Stimulated activated CD4-positive, alpha-beta T cell treated with anti-CD3 and anti-CD28 coated beads, Interleukin-15, amount 100 ng/mL, for 24 hours (primary cell): ENCODE results near the gene IL34.
A peak's percentile ranks its signal among the peaks of the same experiment; 100 is the strongest.

Source experiments
- DNase-seq: peaks from one replicate; pipeline ENCODE4 v3.0.0-alpha.2; 2020

IL34 gene

DNA sequence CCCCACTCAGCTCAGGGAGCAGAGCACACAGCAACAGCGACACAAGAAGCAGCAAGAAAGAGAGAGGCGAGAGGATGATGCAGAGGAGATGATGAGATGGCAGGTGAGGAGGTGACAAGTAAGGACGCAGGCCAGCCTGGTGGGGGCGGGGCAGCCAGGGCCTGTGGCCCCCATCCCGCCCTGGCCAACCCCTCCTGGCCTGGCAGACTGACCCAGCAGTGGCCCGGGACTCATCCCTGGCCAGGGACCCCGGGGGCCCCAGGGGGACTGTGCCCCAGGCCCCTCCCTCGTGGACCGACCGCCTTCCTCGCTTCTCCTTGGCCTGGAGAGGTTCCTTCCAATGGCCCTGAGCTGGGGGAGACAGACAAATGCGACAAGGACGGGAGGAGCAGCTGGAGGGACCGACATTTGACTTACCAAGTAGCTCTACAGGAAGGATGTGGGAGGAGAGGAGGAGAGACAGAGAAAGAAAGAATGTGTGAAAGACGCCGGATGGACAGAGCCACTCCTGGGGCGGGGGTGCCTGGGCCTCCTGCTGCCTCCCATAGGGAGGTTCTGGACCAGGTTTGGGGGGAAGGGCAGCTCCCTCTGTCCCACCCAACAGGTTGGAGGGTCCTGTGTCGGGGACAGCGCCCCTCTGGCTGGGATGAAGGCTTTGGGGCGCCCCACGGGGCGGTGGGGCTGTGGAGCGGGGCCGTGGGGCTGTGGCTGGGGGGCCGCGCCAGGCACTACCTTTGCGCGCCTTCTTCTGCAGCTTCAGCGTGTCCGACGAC is 32.7 kb downstream of the IL34 start:
- DNase-seq: no peak

DNA sequence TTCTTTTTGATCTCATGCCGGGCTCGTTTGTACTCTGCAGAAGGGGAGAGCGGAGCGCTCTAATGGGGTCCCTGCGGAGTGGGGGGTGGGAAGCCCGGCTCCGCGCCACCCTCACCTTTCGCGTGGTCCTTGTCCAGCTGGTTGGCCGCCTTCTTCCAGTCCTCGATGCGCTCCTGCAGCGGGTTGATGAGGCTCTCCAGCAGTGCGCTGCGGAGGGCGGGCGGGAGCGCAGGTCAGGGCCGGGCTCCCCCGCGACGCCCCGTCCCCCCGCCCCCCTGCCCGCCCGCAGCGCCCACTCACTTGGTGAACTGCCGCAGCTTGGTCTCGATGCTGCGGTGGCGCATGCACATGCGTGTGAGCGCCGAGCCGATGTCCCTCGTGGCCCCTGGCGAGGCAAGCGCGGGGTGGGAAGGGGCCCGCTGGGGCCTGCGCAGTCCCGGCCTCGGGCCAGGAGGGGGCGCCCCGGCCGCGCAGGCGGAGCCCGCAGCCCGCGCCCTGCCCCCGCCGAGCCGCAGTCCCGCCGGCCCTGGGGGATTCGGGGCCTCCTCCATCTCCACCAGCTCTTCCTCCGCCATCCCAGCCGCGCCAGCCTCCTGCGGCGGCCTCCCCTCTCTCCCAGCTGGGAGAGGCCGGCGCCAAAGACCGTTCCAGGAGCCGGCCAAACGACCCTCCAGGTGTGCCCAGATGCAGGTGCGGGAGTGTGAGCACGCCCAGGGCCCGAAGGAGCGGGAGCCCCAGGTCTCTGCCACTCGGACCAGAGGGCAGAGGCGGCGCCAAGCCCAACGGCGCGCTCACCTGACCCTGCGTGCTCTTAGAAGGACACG is 33.5 kb downstream of the IL34 start:
- no peak for DNase-seq

DNA sequence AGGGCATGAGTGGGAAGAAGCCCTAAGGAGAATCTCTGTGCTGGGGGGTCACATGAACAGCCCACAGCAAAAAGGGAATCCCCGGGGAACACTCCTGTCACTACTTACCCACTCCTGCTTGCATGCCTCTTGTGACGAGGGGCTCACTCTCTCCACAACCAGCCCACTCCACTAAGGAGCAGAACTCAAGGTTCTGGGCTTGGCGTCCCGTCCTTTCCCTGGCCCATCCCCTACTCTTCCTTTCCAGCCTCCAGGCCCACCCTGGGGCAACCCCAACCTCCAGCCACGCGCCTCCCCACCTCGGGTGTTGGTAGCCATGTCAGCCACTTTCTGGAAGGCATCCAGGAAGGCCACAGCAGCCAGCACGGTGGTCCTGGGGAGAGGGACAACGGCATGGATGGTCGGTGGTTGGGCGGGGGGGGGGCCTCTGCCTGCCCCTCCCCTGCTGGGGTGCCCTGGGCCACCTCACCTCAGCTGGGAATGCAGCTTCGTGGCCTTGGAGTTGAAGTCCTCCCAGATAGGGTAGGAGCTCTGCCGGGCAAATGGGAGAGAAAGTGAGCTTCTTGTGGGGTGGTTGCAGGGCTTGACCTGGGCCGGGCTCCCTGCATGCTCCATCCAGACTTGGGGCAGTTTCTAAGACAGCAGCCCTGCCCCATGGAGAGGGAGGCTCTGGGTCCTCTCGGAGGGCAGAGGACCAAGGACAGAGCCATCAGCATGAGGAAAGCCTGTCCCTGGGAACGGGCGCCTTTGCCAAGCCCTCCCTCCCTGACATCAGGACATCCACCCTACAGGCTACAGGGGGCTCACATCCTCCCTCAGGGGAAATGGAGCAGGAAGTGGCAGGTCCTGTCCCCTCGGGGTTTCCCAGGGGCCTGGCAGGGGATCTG is 34.4 kb downstream of the IL34 start:
- DNase-seq: no peak

DNA sequence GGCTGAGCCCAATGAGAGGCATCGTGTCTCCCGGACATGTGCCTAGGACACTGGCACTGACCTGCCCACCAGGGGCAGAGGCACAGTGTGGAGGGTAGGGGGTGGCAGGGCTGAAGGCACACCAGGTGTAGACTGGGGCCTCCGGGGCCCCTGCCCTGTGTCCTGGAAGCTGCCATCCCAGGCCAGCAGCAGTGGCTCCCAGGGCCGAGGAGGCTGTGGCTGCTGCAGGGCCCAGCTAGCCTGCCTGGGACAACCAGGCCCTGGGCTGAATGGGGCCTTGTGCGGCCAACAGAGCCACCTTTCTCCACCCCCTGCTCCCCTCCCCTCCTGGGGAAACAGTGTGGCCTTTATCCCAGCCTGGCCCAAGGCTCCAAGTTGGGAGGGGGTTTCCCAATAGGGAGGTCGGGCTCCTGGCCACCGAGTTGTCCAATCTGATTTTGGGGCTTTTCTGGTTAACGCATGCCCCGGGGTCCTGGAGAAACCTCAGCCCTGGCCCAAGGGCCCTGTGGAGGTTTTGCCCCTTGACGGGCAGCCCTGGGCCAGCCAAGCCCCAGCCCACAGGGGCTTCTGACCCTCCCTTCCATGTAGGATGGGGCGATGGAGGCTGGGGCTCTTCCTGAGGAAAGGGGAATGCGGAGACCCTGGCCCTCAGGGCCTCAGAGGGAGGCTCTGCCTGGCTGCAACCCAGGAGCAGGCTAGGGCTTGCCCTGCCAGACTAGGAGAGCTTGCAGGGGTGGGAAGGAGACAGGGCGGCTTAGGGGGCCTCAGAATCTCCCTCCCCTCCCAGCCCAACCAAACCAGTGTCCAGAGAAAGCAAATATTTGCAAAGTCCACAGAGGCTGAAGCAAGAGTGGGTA is 35.3 kb downstream of the IL34 start:
- DNase-seq: no peak

DNA sequence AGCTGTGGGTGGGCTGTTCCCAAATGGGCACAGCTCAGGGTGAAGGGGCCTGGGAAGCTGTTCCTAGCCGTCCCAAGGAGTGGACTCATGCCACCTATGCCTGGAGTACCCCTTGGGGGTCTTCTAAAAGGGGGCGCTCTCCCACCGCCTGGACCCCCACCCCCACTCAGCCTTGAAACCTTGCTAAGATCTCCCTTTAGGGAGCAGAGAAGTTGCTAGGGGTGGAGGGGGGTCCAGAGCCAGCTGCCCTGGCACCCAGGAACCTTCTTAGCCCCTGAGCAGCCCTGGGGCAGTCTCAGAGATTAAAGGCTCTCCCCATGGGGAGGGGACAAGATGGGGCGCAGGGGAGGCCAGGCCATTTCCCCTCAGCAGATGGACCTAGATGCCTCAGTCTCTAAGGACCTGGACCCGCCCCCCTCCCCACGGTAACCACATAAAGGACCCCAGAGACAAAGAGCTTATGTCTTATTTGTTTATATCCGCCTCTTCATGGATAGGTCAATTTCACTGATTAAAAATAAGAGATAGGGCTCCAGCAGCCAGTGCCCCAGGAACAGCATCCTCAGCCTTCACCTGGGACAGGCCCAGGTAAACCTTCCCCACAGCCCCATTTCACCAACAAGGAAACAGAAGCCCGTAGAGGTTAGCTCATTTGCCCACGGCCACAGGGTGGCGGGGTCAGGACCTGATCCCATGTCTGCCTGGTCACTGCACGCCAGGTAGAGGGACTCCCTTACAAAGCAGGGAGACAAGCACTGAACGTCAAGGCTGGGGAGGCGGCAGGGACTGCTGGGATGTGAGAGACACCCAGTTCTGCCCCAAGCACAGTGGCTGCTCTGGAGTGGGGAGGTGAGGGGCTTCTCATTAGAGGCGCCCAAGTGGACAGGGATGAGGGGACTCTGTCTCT is 36.1 kb downstream of the IL34 start:
- DNase-seq: no peak

DNA sequence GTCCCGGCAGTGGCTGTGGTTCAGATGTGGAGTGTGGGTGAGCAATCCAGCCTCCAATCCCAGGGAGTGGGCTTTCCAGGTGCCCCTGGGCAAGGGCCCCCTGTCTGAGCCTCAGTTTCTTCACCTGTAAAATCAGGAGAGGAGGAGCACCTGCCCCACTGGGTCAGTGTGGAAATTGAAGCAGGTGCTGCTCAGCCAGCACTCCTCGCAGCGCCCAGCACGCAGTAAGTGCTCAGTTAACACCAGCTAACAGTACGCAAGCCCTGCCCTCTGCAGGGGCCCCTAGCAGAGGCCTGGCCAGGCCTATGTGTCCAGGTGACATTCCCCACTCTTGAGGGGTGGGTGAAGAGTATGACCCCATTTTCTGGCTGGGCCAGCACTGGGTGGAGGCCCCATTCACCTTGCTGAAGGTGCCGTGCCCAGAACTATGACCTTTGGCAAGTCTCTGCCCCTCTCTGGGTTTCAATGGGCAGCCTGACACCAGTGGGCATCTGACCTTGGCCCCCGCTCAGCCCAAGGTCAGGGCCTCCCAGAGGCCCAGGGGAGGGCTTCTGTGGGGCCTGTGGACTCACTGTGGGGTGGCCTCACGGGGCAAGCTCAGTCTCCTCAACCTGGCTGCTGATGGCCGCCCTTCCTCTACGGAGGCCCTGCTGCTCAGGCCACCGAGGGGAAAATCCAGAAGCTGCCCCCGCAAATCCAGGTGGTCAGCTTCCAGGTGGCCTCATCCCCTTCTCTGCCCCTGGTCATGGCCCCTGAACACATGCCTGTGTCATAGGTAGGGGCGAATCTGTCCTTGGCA is 37.0 kb downstream of the IL34 start:
- DNase-seq: no peak

DNA sequence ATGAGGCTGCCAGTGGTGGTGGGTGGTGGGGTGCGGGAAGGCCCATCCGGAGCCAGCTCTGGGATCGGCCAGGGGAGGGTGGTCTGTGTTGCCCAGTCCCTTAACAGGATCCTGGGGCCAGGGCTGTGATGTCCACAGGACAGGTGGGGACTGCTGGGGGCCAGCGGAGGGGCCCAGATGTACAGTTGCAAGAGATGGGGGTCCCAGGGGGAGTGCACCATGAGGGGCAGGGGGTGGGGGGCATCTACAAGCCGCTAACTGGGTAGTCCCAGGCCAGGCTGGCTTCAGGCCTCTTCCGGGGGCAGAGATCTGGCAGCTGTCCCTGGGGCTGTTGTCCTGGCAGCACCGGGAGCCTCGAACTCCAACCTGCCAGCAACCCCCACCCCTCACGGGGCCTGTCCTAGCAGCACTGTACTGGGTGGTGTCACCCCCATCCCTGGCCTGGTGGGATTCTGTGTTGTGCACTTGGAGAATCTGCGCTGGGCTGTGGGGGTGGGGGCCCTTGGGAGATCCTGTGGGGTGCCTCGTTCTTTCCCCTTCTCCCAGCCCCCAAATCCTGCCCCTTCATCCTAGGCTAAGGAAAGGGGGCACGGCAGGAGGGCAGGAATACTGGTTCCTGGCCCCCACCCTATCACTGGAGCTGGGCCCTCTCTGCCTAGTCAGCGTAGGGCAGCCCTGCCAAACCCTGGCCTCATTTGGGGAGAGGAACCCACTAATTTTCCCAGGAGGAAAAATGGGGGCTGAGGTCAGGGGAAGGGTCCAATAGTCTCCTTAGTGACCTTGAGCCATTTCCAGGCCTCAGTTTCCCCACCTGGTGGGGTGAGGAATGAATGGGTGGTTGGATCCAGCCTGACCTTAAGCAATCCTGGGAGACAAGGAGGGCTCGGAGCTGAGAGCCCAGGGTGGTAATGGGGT is 38.0 kb downstream of the IL34 start:
- no peak for DNase-seq

DNA sequence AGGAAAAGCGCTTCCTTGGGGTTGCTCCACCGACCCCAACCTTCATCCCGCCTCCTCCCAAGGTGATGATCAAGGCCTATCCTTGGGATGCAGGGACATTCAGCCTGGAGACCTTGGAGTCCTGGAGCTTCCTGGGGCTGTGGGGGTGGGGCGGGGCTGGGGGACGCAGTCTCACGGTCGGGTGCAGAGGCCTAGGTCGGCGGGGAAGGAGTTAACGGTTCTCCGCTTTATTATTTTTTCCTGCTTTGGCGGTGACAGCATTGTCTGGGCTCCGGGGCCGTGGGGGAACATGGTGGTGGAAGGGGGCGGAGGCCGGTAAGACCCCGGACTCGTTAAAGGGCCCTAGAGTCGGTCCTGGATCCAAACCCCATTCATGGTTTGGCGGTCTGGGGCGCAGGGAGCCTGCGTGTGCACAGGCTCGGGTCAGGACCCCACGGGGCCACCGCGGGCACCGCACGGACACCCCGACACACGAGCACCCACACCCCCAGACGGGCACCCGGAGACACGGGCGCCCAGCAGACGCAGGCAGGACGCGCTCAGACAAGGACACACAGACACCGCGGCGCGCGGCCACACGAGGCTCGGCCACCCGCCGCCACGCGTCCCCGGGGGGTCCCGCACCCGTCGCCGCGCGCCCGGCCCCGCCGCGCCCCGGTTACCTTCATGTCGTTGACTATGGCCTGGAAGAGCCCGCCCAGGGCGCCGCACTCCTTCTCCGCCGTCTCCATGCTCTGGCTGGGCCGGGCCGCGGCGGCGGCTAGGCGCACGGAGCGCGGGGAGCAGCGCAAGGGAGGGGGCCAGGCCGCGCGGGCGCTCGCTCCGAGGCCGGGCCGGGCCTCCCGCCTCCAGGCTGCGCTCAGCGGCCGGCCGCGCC is 38.9 kb downstream of the IL34 start:
- DNase-seq: no peak

DNA sequence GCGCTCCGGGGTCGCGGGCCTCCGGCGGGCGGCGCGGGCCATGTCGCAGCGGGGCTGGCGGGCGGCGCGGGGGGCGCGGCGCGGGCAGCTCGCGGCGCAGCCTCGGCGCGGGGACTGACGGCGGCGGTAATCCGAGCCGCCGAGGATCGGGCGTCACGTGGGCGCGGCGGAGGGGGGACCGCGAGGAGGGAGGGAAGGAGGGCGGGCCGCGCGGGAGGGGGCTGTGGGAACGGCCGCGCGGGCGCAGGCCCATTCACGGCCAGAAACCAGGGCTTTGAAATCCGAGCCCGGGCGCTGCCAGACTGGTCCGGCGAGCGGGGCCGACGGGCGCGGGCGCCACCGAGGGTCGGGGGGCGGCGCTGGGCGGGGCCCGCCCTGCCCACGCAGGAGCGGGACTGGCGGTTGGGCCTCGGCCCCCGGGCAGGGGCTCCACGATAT is 39.6 kb downstream of the IL34 start, which contains the start of gene MTSS2:
Gene MTSS2, minus strand, starts transcription at position 116 of the 438 bp plus-strand sequence. CDS start 262 bp downstream, outside the sequence.
- peak; percentile 41 for DNase-seq

DNA sequence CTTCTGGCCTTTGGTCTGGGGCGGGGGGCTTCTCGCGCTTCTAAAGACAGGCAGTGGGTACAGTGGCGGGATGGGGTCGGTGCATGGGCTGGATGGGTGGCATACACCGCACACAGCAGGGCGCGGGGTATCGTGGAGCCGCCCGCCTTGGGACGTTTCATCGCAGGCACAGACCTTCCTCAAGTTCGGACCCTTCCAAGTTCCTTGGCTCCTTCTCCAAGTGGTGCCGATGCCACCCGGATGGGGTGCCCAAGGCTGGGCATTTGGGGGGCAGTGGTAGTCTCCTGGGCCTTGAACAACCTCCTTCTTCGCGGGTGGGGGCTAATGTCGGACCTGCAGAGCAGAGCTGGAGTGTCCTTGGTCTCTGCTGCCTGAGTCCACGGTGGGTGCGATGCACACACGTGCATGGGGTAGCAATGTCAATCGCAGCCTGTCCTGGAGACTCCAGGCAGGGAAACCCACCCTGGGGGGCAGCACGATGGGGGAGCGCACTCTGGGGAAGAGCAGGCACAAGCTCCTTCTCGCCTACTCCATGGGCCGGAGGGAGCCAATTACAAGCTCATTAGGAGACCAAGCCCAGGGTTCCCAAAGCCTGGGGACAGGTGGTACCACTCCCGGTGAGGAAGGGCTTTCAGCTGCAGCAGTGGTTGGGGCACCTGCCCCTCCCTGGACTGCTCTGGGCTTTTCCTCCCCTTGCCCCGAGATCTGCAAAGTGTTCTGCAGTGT is 40.2 kb downstream of the IL34 start:
- DNase-seq: no peak

DNA sequence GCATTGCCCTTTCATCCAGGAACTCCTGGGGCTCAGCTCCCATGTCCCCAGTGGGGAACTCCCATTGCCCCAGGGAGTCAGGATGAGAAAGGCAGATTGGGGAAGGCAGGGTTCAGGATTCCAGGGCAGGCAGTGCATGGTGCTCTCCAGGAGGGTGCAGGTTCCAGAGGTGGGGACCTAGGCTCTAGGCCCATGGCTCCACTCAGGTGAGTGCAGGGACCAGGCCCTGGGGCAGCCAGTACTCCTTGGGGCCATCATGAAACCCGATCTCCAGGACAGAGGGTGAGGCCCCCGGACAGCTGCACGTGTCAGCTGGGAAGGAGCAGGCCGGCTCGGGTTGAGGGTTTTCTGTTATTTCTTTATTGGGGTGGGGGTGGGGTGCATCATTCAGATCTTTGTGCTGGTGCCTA is 40.7 kb downstream of the IL34 start:
- no peak for DNase-seq

DNA sequence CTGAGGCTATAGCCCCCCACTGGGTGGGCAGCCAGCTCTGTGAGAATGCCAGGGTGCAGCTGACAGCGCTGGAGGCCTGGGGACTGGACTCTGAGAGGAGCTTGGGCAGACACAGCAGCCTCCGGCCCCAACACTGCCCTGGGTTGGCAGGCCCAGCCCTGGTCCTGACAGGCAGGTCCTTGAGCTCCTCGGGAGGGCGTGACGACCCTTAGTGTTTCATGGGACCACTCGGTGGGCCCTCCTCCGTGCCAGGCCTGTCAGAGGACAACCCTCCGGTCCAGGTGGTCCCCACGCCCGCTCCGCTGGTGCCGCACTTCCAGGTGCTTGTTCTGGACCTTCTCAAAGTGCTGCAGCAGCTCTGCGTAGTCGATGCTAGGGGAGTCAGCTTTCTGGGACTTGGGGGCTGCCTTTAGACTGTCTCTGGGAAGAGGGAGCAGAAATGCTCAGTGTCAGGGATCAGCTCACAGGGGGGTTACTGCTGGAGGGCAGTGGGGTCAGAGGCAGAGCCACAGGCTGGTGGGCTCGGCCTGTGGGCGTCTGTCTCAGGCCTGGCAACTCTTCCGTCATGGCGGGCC is 41.4 kb downstream of the IL34 start:
- DNase-seq: no peak

DNA sequence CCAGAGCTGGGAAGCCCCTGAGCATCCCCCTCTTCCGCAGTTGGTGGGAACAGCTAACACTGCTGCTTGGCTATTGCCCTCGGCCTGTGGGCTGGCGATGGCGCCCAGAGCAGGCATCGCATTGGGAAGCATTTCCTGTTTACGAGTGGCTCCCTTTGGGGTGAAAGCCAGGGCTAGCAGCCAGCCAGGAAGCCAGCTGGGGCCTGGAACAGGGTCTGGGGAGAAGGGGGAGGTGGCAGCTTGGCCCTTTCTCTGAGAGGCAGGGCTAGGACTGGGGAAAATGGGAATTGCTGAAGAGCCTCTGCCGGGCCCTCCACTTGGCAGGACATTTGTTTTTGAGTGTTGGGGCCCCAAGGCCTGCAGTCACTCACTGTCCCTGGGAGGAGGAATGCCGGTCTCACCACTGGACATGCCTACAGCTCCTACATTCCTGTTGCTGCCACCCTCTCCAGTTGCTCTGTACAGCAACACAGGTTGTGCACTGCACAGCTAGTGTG is 41.9 kb downstream of the IL34 start:
- DNase-seq: no peak

DNA sequence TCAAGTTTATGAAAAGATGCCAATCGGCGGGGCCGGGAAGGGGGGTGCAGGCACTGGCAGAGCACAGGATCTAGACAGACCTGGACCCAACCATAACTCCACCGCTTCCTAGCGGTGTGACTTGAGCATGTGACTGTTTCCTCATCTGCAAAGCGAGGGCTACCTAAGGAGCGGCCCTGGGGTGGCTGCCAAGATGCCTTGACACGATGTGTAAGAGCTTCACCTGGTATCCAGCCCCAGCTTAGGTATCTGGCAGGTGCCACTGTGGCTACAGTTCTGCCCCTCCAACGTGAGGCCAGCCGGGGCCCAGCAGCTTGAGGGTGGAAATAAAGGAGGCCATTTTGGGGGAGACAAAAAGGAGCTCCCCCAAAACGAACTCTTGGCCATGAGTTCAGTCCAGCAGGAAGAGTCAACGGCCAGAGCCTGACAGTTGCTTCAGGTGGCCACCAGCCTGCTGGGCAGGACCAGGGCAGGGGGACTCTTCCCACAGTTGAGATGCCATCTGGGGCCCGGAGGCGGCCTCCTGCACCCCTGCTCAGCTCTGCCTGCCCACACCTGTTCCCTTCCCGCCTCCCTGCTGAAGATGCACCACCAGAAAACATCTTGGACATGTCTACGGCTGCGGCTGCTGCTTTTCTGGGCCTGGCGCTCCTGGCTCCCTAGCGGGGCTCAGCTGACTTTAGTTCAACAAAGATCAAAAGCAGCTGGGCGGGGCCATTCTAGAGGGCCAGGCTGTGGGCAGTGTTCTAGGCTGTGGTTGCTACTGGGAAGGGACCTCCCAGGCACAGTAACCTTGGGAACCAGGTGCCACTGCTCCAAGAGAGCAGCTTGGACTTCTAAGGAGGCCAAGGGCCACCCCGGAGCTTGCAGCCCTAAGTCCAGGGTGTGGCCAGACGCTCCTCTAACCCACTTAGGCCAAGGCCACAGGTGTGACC is 42.9 kb downstream of the IL34 start:
- no peak for DNase-seq
